Panc1 (cell line): ENCODE results near the gene KRTAP4-12. TPM values are rescaled to one million over a fixed set of nuclear protein-coding genes. Genes with fewer than 3 reads are reported as not detected.
"Not testable (repeated sequence)": the region's sequence is repeated elsewhere in the genome, so short reads cannot be mapped to it uniquely, and the experiment has no call there.

Experiments
- ATAC-seq: fragments of 200-7000 bp; cut with Tn5 transposase; 2 replicates; pipeline ENCODE4 v1.9.1; 2020; ENCODE audit warnings: mild to moderate bottlenecking, moderate library complexity
- BruUV-seq: library from RNA; stranded (reverse); fragments of 400-500 nt; replicated peaks from 2 replicates; lab custom pipeline; 2021; lab: Mats Ljungman, UMichigan
- CTCF ChIA-PET: fragments of 300-600 bp; sonication (Branson Sonifier 250); formaldehyde crosslinking; loops from one replicate; lab custom pipeline; 2022; ENCODE audit warnings: antibody characterized with exemption; lab: Charles Lee
- POLR2A ChIA-PET: fragments of 300-600 bp; sonication (Branson Sonifier 250); formaldehyde crosslinking; loops from one replicate; lab custom pipeline; 2022; ENCODE audit warnings: antibody characterized with exemption; lab: Charles Lee
- DNase-seq: peaks from one replicate; pipeline ENCODE4 v3.0.0-alpha.2; 2010; ENCODE audit warnings: low read depth, low spot score
- H3K27ac ChIP-seq: 2 replicates; pipeline ENCODE4 v1.5.1; 2011; ENCODE audit warnings: mild to moderate bottlenecking, low read length, inconsistent platforms
- H3K27me3 ChIP-seq: fragments of 200-500 bp; sonication (Bioruptor generic); 2 replicates; pipeline ENCODE4 v1.6.0; 2014; ENCODE audit warnings: low read length, inconsistent platforms; ENCODE audit not compliant: control insufficient read depth, insufficient read depth
- H3K36me3 ChIP-seq: fragments of 200-500 bp; sonication (Bioruptor generic); 2 replicates; pipeline ENCODE4 v1.5.1; 2014; ENCODE audit warnings: inconsistent platforms, mild to moderate bottlenecking, low read length, moderate library complexity; ENCODE audit not compliant: control insufficient read depth, insufficient read depth
- H3K4me1 ChIP-seq: 2 replicates; pipeline ENCODE4 v1.5.1; 2011; ENCODE audit warnings: inconsistent platforms, mild to moderate bottlenecking, low read length, moderate library complexity; ENCODE audit not compliant: control insufficient read depth, insufficient read depth
- H3K4me3 ChIP-seq, 2 experiments: 2 replicates each; pipeline ENCODE4 v1.5.1; 2011 to 2012; ENCODE audit warnings: low read depth in 2 of 2, low read length in 2 of 2, mild to moderate bottlenecking in 2 of 2, inconsistent platforms in 1 of 2, moderate library complexity in 1 of 2
- H3K9me3 ChIP-seq: fragments of 200-500 bp; sonication (Bioruptor generic); 2 replicates; pipeline ENCODE4 v1.5.1; 2014; ENCODE audit warnings: low read depth, mild to moderate bottlenecking, inconsistent platforms, low read length, moderate library complexity; ENCODE audit not compliant: control insufficient read depth, insufficient read depth
- CTCF ChIP-seq: fragments of 450-650 bp; IDR thresholded peaks from 2 replicates; pipeline ENCODE4 v1.5.1; 2017; ENCODE audit warnings: mild to moderate bottlenecking
- POLR2AphosphoS5 ChIP-seq: IDR thresholded peaks from 2 replicates; pipeline ENCODE4 v1.6.1; 2012; ENCODE audit warnings: mild to moderate bottlenecking, low read depth, low read length, moderate library complexity
- REST ChIP-seq, 2 experiments: IDR thresholded peaks; 2 replicates each; pipeline ENCODE4 v1.6.1; 2011 to 2012; ENCODE audit warnings: low read depth in 2 of 2, control low read depth in 1 of 2, low read length in 1 of 2, mild to moderate bottlenecking in 1 of 2, moderate library complexity in 1 of 2; ENCODE audit not compliant: insufficient read depth in 1 of 2
- SIN3A ChIP-seq: IDR thresholded peaks from 2 replicates; pipeline ENCODE4 v1.6.1; 2012; ENCODE audit warnings: low read depth, mild to moderate bottlenecking, low read length, moderate library complexity, borderline replicate concordance; ENCODE audit not compliant: insufficient read depth
- TCF7L2 ChIP-seq: IDR thresholded peaks from 2 replicates; pipeline ENCODE4 v1.6.1; 2011; ENCODE audit warnings: mild to moderate bottlenecking, low read depth, low read length, inconsistent platforms
- in situ Hi-C: cut with HindIII; loops from 2 replicates; pipeline ENCODE4 v1.10.0; 2016; ENCODE audit warnings: low sequenced_read_pairs, low pct_unique_long_range_greater_than_20kb
- intact Hi-C: fragments of 100-400 bp; cut with micrococcal nuclease; formaldehyde crosslinking; loops from one replicate; pipeline ENCODE4 v1.10.0; 2022; ENCODE audit not compliant: unreplicated experiment
- total RNA-seq: library from RNA; stranded (reverse); gene quantifications from one replicate; pipeline ENCODE4 v1.2.1, GENCODE V29; 2021; ENCODE audit not compliant: unreplicated experiment

The KRTAP4-12 gene
- total RNA-seq, 1 experiment from 2014 or later, result not detected

- no peaks in the 10 kb centered on the region for H3K36me3 ChIP-seq
- in situ Hi-C loops, result no loop called here
- no peaks in the 10 kb centered on the region for H3K4me1 ChIP-seq
- H3K4me3 ChIP-seq, result no peak overlapping the region
- H3K27me3 ChIP-seq, result no peaks in the 10 kb centered on the region
- ChIA-PET POLR2A (no interaction called here), CTCF (no interaction called here)
- no TSS peak for BruUV-seq
- H3K27ac ChIP-seq, result no peak overlapping the region
- TF ChIP-seq CTCF, result no peak
- no peak for TF ChIP-seq SIN3A
- no peak for TF ChIP-seq TCF7L2
- no peak for TF ChIP-seq REST (IDR thresholded peaks at IDR 0.05; ENCODE audit: insufficient read depth in 1 of 2, low read depth in 2 of 2, low read length in 1 of 2)
- TF ChIP-seq POLR2AphosphoS5, result no peak
- ATAC-seq, result no peak
- DNase-seq, result no peak
- peaks cover 6% of the 10 kb centered on the region; the same call in 1 of the 2 replicates for H3K9me3 ChIP-seq
- intact Hi-C loops, result no loop called here
Observed at GRCh38 chr17:41116297-41116696, 7.7 kb downstream of the KRTAP4-12 start.

DNA sequence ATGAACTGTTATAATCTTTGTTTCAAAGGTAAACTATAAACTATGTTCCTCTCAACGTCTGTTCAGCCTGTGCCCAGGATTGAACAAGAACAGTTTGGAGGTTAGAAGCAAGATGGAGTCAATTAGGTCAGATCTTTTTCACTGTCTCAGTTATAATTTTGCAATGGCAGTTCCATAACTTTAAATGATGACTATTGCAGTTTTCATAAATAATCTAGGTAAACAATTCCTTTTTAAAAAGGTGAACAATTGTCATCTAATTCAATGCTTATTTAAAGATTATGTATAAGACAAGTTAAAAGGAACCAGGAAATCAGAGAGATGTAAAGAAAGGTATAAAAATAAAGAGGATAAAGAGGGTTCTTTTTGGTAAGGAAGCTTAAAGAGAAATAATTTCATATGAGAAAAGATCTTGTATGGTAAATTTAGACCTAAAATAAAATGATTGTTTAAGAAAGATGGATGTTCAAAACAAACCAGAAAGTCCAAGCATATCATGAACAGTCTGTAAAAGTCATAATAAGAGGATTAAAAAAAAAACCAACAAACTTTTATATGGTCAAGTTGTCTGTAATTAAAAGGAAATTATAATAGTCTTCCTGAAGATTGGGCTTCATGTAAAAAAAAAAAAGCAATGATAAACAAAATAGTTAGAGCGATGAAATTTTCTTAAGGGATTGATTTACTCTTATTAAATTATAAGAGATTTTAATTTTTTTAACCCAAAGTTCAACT, 12.7 kb downstream of the KRTAP4-12 start:
- no peak overlapping the region for H3K4me3 ChIP-seq
- no TSS peak for BruUV-seq
- in situ Hi-C loops, result no loop called here
- peaks cover 10% of the 10 kb centered on the region; the same call in 1 of the 2 replicates for H3K9me3 ChIP-seq
- H3K36me3 ChIP-seq, result no peaks in the 10 kb centered on the region
- ChIA-PET CTCF (no interaction called here), POLR2A (no interaction called here)
- intact Hi-C loops, result no loop called here
- no peaks in the 10 kb centered on the region for H3K4me1 ChIP-seq
- no peak for ATAC-seq
- H3K27ac ChIP-seq, result no peak overlapping the region
- TF ChIP-seq TCF7L2 (no peak), REST (IDR thresholded peaks at IDR 0.05; ENCODE audit: insufficient read depth in 1 of 2, low read depth in 2 of 2, low read length in 1 of 2) (no peak), SIN3A (no peak), POLR2AphosphoS5 (no peak), CTCF (no peak)
- DNase-seq, result no peak
- H3K27me3 ChIP-seq, result no peaks in the 10 kb centered on the region

GRCh38 chr17:41108728-41109386, 15.1 kb downstream of the KRTAP4-12 start:
- H3K27ac ChIP-seq, in situ Hi-C loops, ATAC-seq, H3K4me3 ChIP-seq, H3K9me3 ChIP-seq, CTCF ChIA-PET, BruUV-seq, intact Hi-C loops, H3K27me3 ChIP-seq, DNase-seq, H3K4me1 ChIP-seq, H3K36me3 ChIP-seq, POLR2A ChIA-PET: not testable (repeated sequence)
